Activated CD8-positive, alpha-beta memory T cell treated with anti-CD3 and anti-CD28 coated beads, Interleukin-2, amount 50 U/mL, for 1 hour (primary cell): Measurements from ENCODE around the gene NTRK3.

Experiments
- DNase-seq: peaks from one replicate; pipeline ENCODE4 v3.0.0-alpha.2; 2020; ENCODE audit errors: extremely low read depth

NTRK3 gene

DNA sequence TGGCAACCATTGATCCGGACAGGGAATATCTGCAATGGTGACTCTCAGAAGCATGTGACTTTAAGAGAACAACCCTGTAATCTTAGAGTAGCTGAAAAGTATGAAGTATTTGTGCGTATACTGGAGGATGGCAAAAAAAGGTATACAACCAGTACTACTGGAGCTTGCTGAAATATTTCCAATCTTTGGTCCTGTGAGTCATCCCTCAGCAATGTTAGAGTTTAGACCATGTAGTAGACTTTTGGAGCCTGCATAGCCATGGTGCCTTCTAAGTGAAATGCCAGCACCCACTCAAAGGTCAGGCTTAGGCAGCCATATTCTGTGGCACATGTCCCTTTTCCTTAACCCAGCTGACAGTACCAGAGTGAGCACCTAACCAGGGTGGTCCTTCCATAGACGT, 429.4 kb downstream of the NTRK3 start:
- no peak for DNase-seq

- no peak for DNase-seq
These were observed 430.3 kb downstream of the NTRK3 start for GRCh38 chr15:87826119-87826747.

DNA sequence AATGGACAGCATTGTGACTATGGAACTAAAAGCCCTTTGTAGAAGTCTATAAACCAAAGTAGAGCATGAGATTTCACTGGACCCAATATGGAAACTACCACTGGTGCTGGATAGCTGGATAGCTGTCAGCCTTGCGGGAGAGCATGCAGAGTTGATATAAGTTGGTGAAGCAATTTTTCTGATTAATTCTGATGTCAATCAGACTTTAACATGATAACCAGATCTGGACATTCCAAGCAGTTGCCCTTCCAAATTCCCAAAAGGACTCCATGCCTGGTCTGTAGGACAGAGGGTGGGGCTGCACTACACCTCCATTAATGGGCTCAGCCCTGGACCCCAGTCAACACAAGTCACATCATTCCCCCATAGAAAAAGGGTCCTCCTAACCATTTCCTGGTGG, 437.8 kb downstream of the NTRK3 start:
- DNase-seq = no peak

DNA sequence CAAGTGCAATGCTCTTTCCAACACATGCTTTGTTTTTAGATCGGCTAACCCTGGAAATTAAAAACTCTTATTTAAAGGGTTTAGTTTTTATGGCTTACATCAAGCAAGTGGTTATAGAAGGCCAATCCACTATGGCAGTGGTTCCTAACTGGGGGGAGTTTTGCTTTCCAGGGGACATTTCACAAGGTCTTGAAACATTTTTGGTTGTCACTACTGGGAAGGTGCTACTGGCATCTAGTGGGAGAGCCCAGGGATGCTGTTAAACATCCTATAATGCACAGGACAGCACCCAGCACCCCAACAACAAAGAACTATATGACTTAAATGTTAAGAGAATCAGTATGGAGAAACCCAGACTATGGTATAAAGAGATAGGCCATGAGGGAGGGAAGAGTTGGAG, 439.0 kb downstream of the NTRK3 start:
- DNase-seq = no peak

DNA sequence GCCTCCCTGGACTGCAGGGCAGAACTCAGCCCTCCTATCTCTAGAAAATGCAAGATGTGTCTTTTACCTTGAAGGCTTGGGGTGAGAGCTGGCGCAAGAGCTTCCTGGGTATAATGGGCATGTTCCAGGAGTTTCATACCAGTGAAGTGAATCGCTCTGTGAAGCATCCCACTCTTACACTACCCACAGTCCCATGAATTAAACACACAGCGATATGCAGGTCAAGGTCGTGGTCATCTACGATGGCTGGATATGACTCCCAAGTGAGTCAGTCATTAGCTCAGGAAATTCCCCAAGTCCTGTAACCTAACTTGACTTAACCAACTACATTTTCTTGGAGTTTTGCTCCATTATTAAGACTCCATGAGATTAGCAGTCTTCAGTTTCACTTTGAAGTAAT, 439.7 kb downstream of the NTRK3 start:
- no peak for DNase-seq

GRCh38 chr15:87816016-87816415, 440.5 kb downstream of the NTRK3 start:
- no peak for DNase-seq
